Camera-type eye (tissue), 1 donor: ENCODE data around the gene ANKRD24. TPM values are rescaled to one million over a fixed set of nuclear protein-coding genes. Genes with fewer than 3 reads are reported as not detected.

ENCODE experiments used
- total RNA-seq: library from RNA; depleted of rRNA; stranded (reverse); fragments of >200 nt; gene quantifications from one replicate; pipeline ENCODE4 v1.2.3, GENCODE V29; 2014

ANKRD24 gene
- total RNA-seq: 4.0 TPM

DNA sequence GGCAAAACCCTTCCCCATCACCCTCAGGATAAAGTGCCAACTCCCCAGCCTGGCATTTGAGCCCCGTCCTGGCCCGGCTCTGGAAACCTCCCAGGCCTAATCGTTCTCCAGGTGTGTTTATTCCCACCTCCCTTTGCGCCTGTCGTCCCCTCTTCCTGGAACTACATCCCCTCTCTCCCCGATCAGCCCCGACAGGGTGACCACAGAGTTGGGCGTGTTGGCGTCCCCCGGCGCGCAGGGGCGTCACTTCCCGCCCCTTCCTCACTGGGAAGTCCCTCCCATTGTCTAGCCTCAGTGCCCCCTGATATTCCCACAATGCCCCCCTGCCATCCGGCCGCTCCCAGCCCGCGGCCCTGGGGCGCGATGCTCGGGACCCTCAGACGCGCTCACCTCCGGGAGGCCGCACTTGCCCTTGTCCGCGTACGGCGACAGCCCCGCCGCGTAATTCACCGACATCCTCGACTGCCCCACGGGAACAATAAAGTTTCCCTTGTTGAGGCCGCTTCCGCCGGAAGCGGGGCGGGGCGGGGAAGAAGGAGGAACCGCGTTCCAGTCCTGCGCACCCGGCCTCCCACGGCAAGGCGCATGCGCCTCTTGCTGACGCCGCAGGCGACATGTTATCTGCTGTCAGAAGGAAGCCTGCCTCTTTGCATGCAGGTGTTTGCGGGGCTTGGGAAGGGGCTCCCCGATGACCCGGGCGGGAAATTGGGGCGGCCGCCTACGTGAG is at the start of gene ANKRD24, which contains the start of gene SIRT6:
Gene ANKRD24, plus strand, starts transcription at position 606 of the 727 bp plus-strand sequence. CDS start 3,737 bp downstream, outside the sequence.
Gene SIRT6, minus strand, starts transcription at position 480 of the 727 bp plus-strand sequence. Its CDS starts 24 bp downstream, at position 456.

GRCh38 chr19:4229179-4229931 is 46.9 kb downstream of the ANKRD24 start, which contains the start of gene EBI3:
Gene EBI3, plus strand, starts transcription at chr19:4229523. Its CDS starts 28 bp downstream, at chr19:4229551.

DNA sequence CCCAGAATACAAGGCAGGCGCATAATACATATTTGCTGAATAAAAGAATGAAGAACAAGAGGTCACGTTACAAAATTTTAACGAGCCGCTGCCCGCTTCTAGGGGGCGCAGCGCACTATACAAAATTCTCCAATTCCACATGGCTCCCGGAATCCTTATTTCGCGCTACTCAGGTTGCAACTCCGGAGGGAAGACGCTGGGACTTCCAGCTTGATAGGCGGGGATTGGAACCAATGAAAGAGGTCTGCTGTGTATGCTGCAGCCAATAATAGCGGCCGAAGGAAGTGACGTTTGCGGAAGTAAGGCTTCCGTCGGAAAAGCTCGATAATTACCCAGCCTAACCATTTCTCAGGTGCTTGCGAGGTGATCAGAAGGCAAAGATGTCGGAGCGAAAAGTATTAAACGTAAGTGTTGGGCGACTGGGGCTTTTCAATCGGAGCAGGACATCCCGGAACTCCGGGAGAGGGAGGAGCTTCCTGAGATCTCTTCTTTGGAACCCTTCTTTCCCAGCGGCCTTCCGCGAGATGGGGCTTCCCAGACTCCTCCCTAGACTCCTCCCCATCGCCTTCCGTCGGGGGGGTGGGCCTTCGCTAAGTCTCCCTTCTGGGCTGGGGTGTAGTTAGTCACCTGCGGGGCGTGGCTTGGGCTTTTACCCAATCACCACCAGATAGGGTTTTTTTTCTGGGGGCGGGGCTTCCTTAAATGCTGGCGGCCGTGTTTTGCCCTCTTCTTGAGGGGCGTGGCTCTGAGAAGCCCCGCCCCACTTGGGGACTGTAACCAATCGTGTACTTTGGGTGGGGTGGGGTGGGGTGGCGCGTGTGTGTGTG is 64.5 kb downstream of the ANKRD24 start, which contains the start of gene YJU2:
Gene YJU2, plus strand, starts transcription at position 314 of the 827 bp plus-strand sequence. Its CDS starts 67 bp downstream, at position 381.

Other genes with a start within 250 kb of the ANKRD24 start
- gene NMRK2, start 249.6 kb upstream of the ANKRD24 start, total RNA-seq: 2.3 TPM
- gene DAPK3, start 211.6 kb upstream of the ANKRD24 start, total RNA-seq: 90.9 TPM
- 2,135 TPM for gene EEF2, start 197.2 kb upstream of the ANKRD24 start, total RNA-seq
- 27.4 TPM for gene PIAS4, start 175.0 kb upstream of the ANKRD24 start, total RNA-seq
- 33.2 TPM for gene ZBTB7A, start 115.8 kb upstream of the ANKRD24 start, total RNA-seq
- gene MAP2K2, start 58.6 kb upstream of the ANKRD24 start, total RNA-seq: 86.9 TPM
- gene CREB3L3, start 29.1 kb upstream of the ANKRD24 start, total RNA-seq: not detected
- gene SIRT6, start 126 bp upstream of the ANKRD24 start, total RNA-seq: 10.0 TPM
- 0.77 TPM for gene EBI3, start 46.8 kb downstream of the ANKRD24 start, total RNA-seq
- gene YJU2, start 64.4 kb downstream of the ANKRD24 start, total RNA-seq: 23.4 TPM
- 11.7 TPM for gene SHD, start 96.6 kb downstream of the ANKRD24 start, total RNA-seq
- gene TMIGD2, start 119.7 kb downstream of the ANKRD24 start, total RNA-seq: 0.49 TPM
- gene FSD1, start 121.9 kb downstream of the ANKRD24 start, total RNA-seq: 16.4 TPM
- 7.3 TPM for gene STAP2, start 156.1 kb downstream of the ANKRD24 start, total RNA-seq
- 11.1 TPM for gene MPND, start 160.9 kb downstream of the ANKRD24 start, total RNA-seq
- gene SH3GL1, start 217.9 kb downstream of the ANKRD24 start, total RNA-seq: 38.6 TPM
- gene CHAF1A, start 220.0 kb downstream of the ANKRD24 start, total RNA-seq: 12.3 TPM